Motor neuron (in vitro differentiated cells): ENCODE data around the gene DLG2. TPM values are rescaled to one million over a fixed set of nuclear protein-coding genes. Genes with fewer than 3 reads are reported as not detected.
A peak's percentile ranks its signal among the peaks of the same experiment; 100 is the strongest.

Experiments used
- ATAC-seq, 8 experiments: fragments of 200-7000 bp; cut with Tn5 transposase; replicated peaks in 6 of 8; 2 replicates each; pipeline ENCODE4 v1.8.0; 2021; ENCODE audit warnings: mild to moderate bottlenecking in 8 of 8, moderate library complexity in 8 of 8
- H3K27ac ChIP-seq, 2 donors: fragments of 250-450 bp; sonication (Bioruptor Pico); 2 replicates each; pipeline ENCODE4 v1.9.0; 2021; ENCODE audit warnings: antibody characterized with exemption in 2 of 2, mild to moderate bottlenecking in 2 of 2, moderate library complexity in 1 of 2
- H3K4me1 ChIP-seq, 2 donors: fragments of 250-450 bp; sonication (Bioruptor Pico); replicated peaks in 1 of 2; 2 replicates each; pipeline ENCODE4 v1.6.1; 2021; ENCODE audit warnings: antibody characterized with exemption in 2 of 2, mild to moderate bottlenecking in 2 of 2, moderate library complexity in 1 of 2
- H3K4me3 ChIP-seq, 5 donors: fragments of 250-450 bp; sonication (Bioruptor Pico); 2 replicates each; pipeline ENCODE4 v1.9.0; 2021; ENCODE audit warnings: antibody characterized with exemption in 5 of 5, mild to moderate bottlenecking in 5 of 5, moderate library complexity in 4 of 5
- WGBS, 10 experiments: fragments of 450-650 bp; shearing (Covaris generic); methylation state at CpG; one replicate each; pipeline ENCODE4 v1.0.0; 2022; 5-methylcytosine and 5-hydroxymethylcytosine counted together
- in situ Hi-C, 9 experiments: fragments of 400-800 bp; cut with MboI; loops; one replicate each; pipeline ENCODE4 v1.15.0; 2021; ENCODE audit warnings: low sequenced_read_pairs in 9 of 9, low pct_unique_long_range_greater_than_20kb in 2 of 9; ENCODE audit not compliant: unreplicated experiment in 9 of 9
- total RNA-seq, 8 experiments: library from RNA; unstranded; fragments of 300-600 nt; gene quantifications; 2 replicates each; pipeline versions ENCODE4 v1.2.3 to v1.2.4, GENCODE V29; 2022

The DLG2 gene
- total RNA-seq, 8 experiments from 2014 or later, result 1.3 to 17.5 (median 6.5) TPM

GRCh38 chr11:85589373-85589772 is 37.8 kb downstream of the DLG2 start:
- WGBS, 10 experiments, result 74 to 100% (median 100%) methylated on average over 1 to 2 of the region's 3 CpGs; no CpG with 5 or more reads in 6 of the 10 experiments

GRCh38 chr11:85582111-85582510 is 45.0 kb downstream of the DLG2 start:
- ATAC-seq, result no peak
- Histone ChIP-seq H3K4me3 (no peak overlapping the region), H3K4me1 (no peaks in the 10 kb centered on the region), H3K27ac (no peak overlapping the region)
- 36 to 100% (median 82%) methylated on average over 1 to 2 of the region's 2 CpGs for WGBS, 10 experiments
- in situ Hi-C loops, result loop anchor here in 3 of 9 experiments (25.0 kb wide), 2 partner anchors 770 to 795 kb away; no protein-coding TSS in a partner anchor

More at GRCh38 chr11:85589373-85589772, 37.8 kb downstream of the DLG2 start:
- Histone ChIP-seq H3K27ac (no peak overlapping the region), H3K4me3 (no peak overlapping the region), H3K4me1 (no peaks in the 10 kb centered on the region)
- in situ Hi-C loops, result loop anchor here in 3 of 9 experiments (25.0 kb wide), 2 partner anchors 777 to 802 kb away; no protein-coding TSS in a partner anchor
- peak in 3 of 8 experiments; percentile 65 to 82 (median 73) for ATAC-seq

GRCh38 chr11:85575388-85575787 is 51.8 kb downstream of the DLG2 start:
- WGBS, 10 experiments, result 67 to 100% (median 80%) methylated on average over 1 of the region's 1 CpG; no CpG with 5 or more reads in 5 of the 10 experiments
- no peak for ATAC-seq
- in situ Hi-C loops, result loop anchor here in 3 of 9 experiments (25.0 kb wide), 2 partner anchors 763 to 788 kb away; no protein-coding TSS in a partner anchor

GRCh38 chr11:85572056-85572455 is 55.1 kb downstream of the DLG2 start:
- in situ Hi-C loops, result no loop called here

More at GRCh38 chr11:85575388-85575787, 51.8 kb downstream of the DLG2 start:
- Histone ChIP-seq H3K4me1 (no peaks in the 10 kb centered on the region), H3K27ac (no peak overlapping the region), H3K4me3 (no peak overlapping the region)

GRCh38 chr11:85569525-85569924 is 57.6 kb downstream of the DLG2 start:
- no peak overlapping the region for H3K4me3 ChIP-seq
- H3K27ac ChIP-seq, result no peak overlapping the region
- ATAC-seq, result no peak
- H3K4me1 ChIP-seq, result no peaks in the 10 kb centered on the region
- 68 to 100% (median 85%) methylated on average over 3 to 4 of the region's 4 CpGs; no CpG with 5 or more reads in 1 of the 10 experiments for WGBS, 10 experiments
- in situ Hi-C loops, result no loop called here

More at GRCh38 chr11:85572056-85572455, 55.1 kb downstream of the DLG2 start:
- Histone ChIP-seq H3K4me1 (no peaks in the 10 kb centered on the region), H3K4me3 (no peak overlapping the region), H3K27ac (no peak overlapping the region)
- ATAC-seq, result no peak
- 0 to 100% (median 86%) methylated on average over 2 of the region's 2 CpGs for WGBS, 10 experiments

- WGBS, 10 experiments, result 15 to 100% (median 89%) methylated on average over 1 to 2 of the region's 2 CpGs; no CpG with 5 or more reads in 1 of the 10 experiments
These were observed 68.7 kb downstream of the DLG2 start for GRCh38 chr11:85558411-85558810.

GRCh38 chr11:85551881-85552280 is 75.3 kb downstream of the DLG2 start:
- 9 to 91% (median 50%) methylated on average over 1 of the region's 1 CpG; no CpG with 5 or more reads in 1 of the 10 experiments for WGBS, 10 experiments

More at GRCh38 chr11:85558411-85558810, 68.7 kb downstream of the DLG2 start:
- ATAC-seq, result no peak
- Histone ChIP-seq H3K4me1 (no peaks in the 10 kb centered on the region), H3K4me3 (no peak overlapping the region), H3K27ac (no peak overlapping the region)
- in situ Hi-C loops, result no loop called here

GRCh38 chr11:85541683-85542082 is 85.5 kb downstream of the DLG2 start:
- Histone ChIP-seq H3K4me1 (peaks cover 0 to 6% of the 10 kb centered on the region in 2 donors), H3K27ac (no peak overlapping the region), H3K4me3 (no peak overlapping the region)
- in situ Hi-C loops, result no loop called here
- ATAC-seq, result no peak

More at GRCh38 chr11:85551881-85552280, 75.3 kb downstream of the DLG2 start:
- Histone ChIP-seq H3K27ac (no peak overlapping the region), H3K4me3 (no peak overlapping the region), H3K4me1 (no peaks in the 10 kb centered on the region)
- in situ Hi-C loops, result no loop called here
- no peak for ATAC-seq

GRCh38 chr11:85540635-85541205 is 86.4 kb downstream of the DLG2 start:
- in situ Hi-C loops, result no loop called here
- Histone ChIP-seq H3K4me3 (no peak overlapping the region), H3K27ac (no peak overlapping the region), H3K4me1 (peaks cover 0 to 6% of the 10 kb centered on the region in 2 donors)
- ATAC-seq, result peak in 6 of 8 experiments; percentile 24 to 80 (median 46)
- WGBS, 10 experiments, result 13 to 100% (median 51%) methylated on average over 1 to 4 of the region's 6 CpGs

- H3K4me1 ChIP-seq, result peaks cover 0 to 6% of the 10 kb centered on the region in 2 donors
- ATAC-seq, result no peak
- in situ Hi-C loops, result no loop called here
- H3K4me3 ChIP-seq, result no peak overlapping the region
- WGBS, 10 experiments, result 29 to 100% methylated on average over 1 to 3 of the region's 5 CpGs; no CpG with 5 or more reads in 8 of the 10 experiments
- H3K27ac ChIP-seq, result no peak overlapping the region
These were observed 87.0 kb downstream of the DLG2 start for GRCh38 chr11:85540181-85540580.

GRCh38 chr11:85539740-85540139 is 87.4 kb downstream of the DLG2 start:
- 70 to 100% (median 100%) methylated on average over 1 to 3 of the region's 3 CpGs; no CpG with 5 or more reads in 1 of the 10 experiments for WGBS, 10 experiments
- no peak overlapping the region for H3K27ac ChIP-seq
- no peak overlapping the region for H3K4me3 ChIP-seq
- in situ Hi-C loops, result no loop called here
- ATAC-seq, result no peak
- peaks cover 0 to 6% of the 10 kb centered on the region in 2 donors for H3K4me1 ChIP-seq

GRCh38 chr11:85539029-85539689 is 88.0 kb downstream of the DLG2 start:
- H3K27ac ChIP-seq, result no peak overlapping the region
- in situ Hi-C loops, result no loop called here
- 0 to 100% (median 50%) methylated on average over 1 of the region's 1 CpG; no CpG with 5 or more reads in 3 of the 10 experiments for WGBS, 10 experiments
- H3K4me1 ChIP-seq, result peaks cover 0 to 6% of the 10 kb centered on the region in 2 donors
- H3K4me3 ChIP-seq, result no peak overlapping the region
- no peak for ATAC-seq

- Histone ChIP-seq H3K27ac (no peak overlapping the region), H3K4me1 (peaks cover 0 to 6% of the 10 kb centered on the region in 2 donors), H3K4me3 (no peak overlapping the region)
- 80 to 100% (median 90%) methylated on average over 2 to 7 of the region's 15 CpGs; no CpG with 5 or more reads in 4 of the 10 experiments for WGBS, 10 experiments
- no peak for ATAC-seq
- in situ Hi-C loops, result no loop called here
These were observed 90.7 kb downstream of the DLG2 start for GRCh38 chr11:85536438-85536837.
